ENCODE results near the gene NINJ2. TPM values are rescaled to one million over a fixed set of nuclear protein-coding genes. Genes with fewer than 3 reads are reported as not detected.

NINJ2 gene
- total RNA-seq, 4 donors from 2014 or later = 0.49 to 7.2 (median 2.0) TPM

GRCh38 chr12:546920-547845, 116.1 kb downstream of the NINJ2 start:
- H3K27me3 ChIP-seq = no peaks in the 10 kb centered on the region
- peak; percentile 52 to 55 for DNase-seq
- intact Hi-C loops (cut with DNase I) = loop anchor here (5.0 kb wide), 1 partner anchor 105 kb away; no protein-coding TSS in a partner anchor
- peaks cover 0 to 4% of the 10 kb centered on the region in 2 donors for H3K4me1 ChIP-seq
- H3K36me3 ChIP-seq = no peaks in the 10 kb centered on the region
- 31 to 41% methylated on average over 26 to 44 of the region's 44 CpGs for WGBS, 2 donors
- H3K4me3 ChIP-seq (replicated peaks in 1 of 3) = no peak overlapping the region
- H3K9me3 ChIP-seq = no peaks in the 10 kb centered on the region
- no peak for TF ChIP-seq POLR2A (IDR thresholded peaks at IDR 0.05)
- TF ChIP-seq, protein P1, sequence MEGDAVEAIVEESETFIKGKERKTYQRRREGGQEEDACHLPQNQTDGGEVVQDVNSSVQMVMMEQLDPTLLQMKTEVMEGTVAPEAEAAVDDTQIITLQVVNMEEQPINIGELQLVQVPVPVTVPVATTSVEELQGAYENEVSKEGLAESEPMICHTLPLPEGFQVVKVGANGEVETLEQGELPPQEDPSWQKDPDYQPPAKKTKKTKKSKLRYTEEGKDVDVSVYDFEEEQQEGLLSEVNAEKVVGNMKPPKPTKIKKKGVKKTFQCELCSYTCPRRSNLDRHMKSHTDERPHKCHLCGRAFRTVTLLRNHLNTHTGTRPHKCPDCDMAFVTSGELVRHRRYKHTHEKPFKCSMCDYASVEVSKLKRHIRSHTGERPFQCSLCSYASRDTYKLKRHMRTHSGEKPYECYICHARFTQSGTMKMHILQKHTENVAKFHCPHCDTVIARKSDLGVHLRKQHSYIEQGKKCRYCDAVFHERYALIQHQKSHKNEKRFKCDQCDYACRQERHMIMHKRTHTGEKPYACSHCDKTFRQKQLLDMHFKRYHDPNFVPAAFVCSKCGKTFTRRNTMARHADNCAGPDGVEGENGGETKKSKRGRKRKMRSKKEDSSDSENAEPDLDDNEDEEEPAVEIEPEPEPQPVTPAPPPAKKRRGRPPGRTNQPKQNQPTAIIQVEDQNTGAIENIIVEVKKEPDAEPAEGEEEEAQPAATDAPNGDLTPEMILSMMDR (IDR thresholded peaks at IDR 0.05) = peak; percentile 98 to 100 (median 98)
- H3K27ac ChIP-seq = no peak overlapping the region

GRCh38 chr12:546265-546919, 116.9 kb downstream of the NINJ2 start:
- H3K36me3 ChIP-seq = no peaks in the 10 kb centered on the region
- no peak for DNase-seq
- intact Hi-C loops (cut with DNase I) = loop anchor here (5.0 kb wide), 1 partner anchor 104 kb away; no protein-coding TSS in a partner anchor
- H3K9me3 ChIP-seq = no peaks in the 10 kb centered on the region
- H3K4me1 ChIP-seq = peaks cover 0 to 4% of the 10 kb centered on the region in 2 donors
- H3K4me3 ChIP-seq (replicated peaks in 1 of 3) = no peak overlapping the region
- no peaks in the 10 kb centered on the region for H3K27me3 ChIP-seq
- TF ChIP-seq, protein P1 (IDR thresholded peaks at IDR 0.05) = no peak
- TF ChIP-seq POLR2A (IDR thresholded peaks at IDR 0.05) = no peak
- 80 to 87% methylated on average over 30 to 33 of the region's 41 CpGs for WGBS, 2 donors
- H3K27ac ChIP-seq = no peak overlapping the region

DNA sequence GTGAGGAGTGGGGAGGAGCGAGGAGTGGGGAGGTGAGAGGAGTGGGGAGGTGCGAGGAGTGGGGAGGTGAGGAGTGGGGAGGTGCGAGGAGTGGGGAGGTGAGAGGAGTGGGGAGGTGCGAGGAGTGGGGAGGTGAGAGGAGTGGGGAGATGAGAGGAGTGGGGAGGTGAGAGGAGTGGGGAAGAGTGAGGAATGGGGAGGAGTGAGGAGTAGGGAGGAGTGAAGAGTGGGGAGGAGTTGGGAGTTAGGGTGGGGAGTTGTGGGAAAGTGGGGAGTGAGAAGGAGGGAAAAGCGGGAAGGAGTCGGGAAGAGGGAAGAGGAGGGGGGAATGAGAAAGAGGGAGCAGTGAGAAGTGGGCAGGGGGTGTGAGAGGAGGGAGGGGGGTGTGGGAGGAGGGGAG, 117.4 kb downstream of the NINJ2 start:
- DNase-seq = no peak
- TF ChIP-seq, protein P1 (IDR thresholded peaks at IDR 0.05) = no peak
- TF ChIP-seq POLR2A (IDR thresholded peaks at IDR 0.05) = no peak
- Histone ChIP-seq H3K36me3 (no peaks in the 10 kb centered on the region), H3K4me3 (replicated peaks in 1 of 3) (no peak overlapping the region), H3K27me3 (no peaks in the 10 kb centered on the region), H3K27ac (no peak overlapping the region), H3K4me1 (peaks cover 0 to 4% of the 10 kb centered on the region in 2 donors), H3K9me3 (no peaks in the 10 kb centered on the region)
- intact Hi-C loops (cut with DNase I) = loop anchor here (5.0 kb wide), 1 partner anchor 104 kb away; no protein-coding TSS in a partner anchor
- WGBS, 2 donors = 66 to 79% methylated on average over 6 of the region's 6 CpGs

DNA sequence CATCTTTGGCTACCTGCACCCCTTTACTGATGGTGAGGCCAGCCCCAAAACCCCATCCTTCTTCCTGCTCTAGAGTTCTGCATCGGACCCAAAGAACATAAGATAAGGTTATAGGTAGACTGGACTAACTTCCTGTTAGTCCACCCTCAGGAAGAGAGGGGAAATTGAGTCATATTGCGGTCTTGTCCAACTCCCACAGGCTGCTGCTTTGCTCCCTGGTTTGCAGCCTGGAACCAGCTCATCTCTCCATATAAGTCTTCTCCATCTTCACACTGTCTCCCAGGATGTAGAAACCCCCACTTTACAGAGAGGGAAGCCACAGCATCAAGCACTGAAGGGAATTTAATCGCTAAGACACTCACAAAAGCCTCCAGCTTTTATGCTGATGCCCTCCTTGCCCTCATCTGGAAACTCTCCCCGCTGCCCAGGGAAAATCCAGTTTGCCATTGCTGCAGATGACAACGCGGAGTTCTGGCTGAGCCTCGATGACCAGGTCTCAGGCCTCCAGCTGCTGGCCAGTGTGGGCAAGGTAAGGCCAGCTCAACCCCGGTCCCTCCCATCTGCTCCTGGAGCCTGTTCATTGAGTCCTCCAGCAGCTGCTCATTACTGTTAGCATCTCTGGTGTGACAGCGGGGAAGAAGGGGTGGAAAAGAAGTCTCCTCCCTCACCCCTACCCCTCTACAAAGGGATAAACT, 118.2 kb downstream of the NINJ2 start:
- DNase-seq = no peak
- Histone ChIP-seq H3K36me3 (no peaks in the 10 kb centered on the region), H3K27me3 (no peaks in the 10 kb centered on the region), H3K4me1 (peaks cover 0 to 4% of the 10 kb centered on the region in 2 donors), H3K9me3 (no peaks in the 10 kb centered on the region), H3K4me3 (replicated peaks in 1 of 3) (no peak overlapping the region), H3K27ac (no peak overlapping the region)
- intact Hi-C loops (cut with DNase I) = loop anchor here (5.0 kb wide), 1 partner anchor 103 kb away; no protein-coding TSS in a partner anchor
- WGBS, 2 donors = 85 to 86% methylated on average over 6 to 9 of the region's 9 CpGs
- TF ChIP-seq POLR2A (IDR thresholded peaks at IDR 0.05) = no peak
- TF ChIP-seq, protein P1 (IDR thresholded peaks at IDR 0.05) = no peak
